CD14-positive monocyte (primary cell): ENCODE data around the gene SECISBP2L. TPM values are rescaled to one million over a fixed set of nuclear protein-coding genes. Genes with fewer than 3 reads are reported as not detected.

Experiments used
- DNase-seq, 3 donors: peaks; one replicate each; pipeline ENCODE4 v3.0.0-alpha.2; 2011 to 2022
- H2AFZ ChIP-seq: 2 replicates; pipeline ENCODE4 v1.6.0; 2012; ENCODE audit warnings: mild to moderate bottlenecking, low read depth, low read length, inconsistent platforms; ENCODE audit not compliant: insufficient read depth, poor library complexity, severe bottlenecking
- H3K27ac ChIP-seq, 2 donors: 1 replicate in 1 of 2; 2 replicates in 1 of 2; pipeline ENCODE4 v1.5.1; 2012 to 2013; ENCODE audit warnings: low read length in 2 of 2, control low read depth in 1 of 2, inconsistent platforms in 1 of 2, low read depth in 1 of 2, mild to moderate bottlenecking in 1 of 2
- H3K27me3 ChIP-seq, 2 donors: one replicate each; pipeline versions ENCODE4 v1.6.0 to v1.6.1; 2011 to 2013; ENCODE audit warnings: low read length in 2 of 2; ENCODE audit not compliant: control insufficient read depth in 2 of 2, insufficient read depth in 2 of 2
- H3K36me3 ChIP-seq, 2 donors: replicated peaks in 1 of 2; 1 replicate in 1 of 2; 2 replicates in 1 of 2; pipeline versions ENCODE4 v1.5.1 to v1.6.1; 2012 to 2013; ENCODE audit warnings: low read length in 2 of 2, control low read depth in 1 of 2, inconsistent platforms in 1 of 2, mild to moderate bottlenecking in 1 of 2; ENCODE audit not compliant: insufficient read depth in 2 of 2, control insufficient read depth in 1 of 2
- H3K4me1 ChIP-seq, 2 donors: 1 replicate in 1 of 2; 2 replicates in 1 of 2; pipeline versions ENCODE4 v1.5.1 to v1.6.1; 2012 to 2013; ENCODE audit warnings: low read length in 2 of 2, control low read depth in 1 of 2, inconsistent platforms in 1 of 2, mild to moderate bottlenecking in 1 of 2, moderate library complexity in 1 of 2; ENCODE audit not compliant: insufficient read depth in 2 of 2, control insufficient read depth in 1 of 2
- H3K4me2 ChIP-seq: replicated peaks from 2 replicates; pipeline ENCODE3; 2012; ENCODE audit warnings: low read length, moderate library complexity, mild to moderate bottlenecking; ENCODE audit not compliant: poor library complexity, severe bottlenecking; ENCODE audit errors: extremely low read depth
- H3K4me3 ChIP-seq, 3 experiments: fragments of 200-600 bp in 1 of 3; sonication (generic) in 1 of 3; replicated peaks in 1 of 3; 1 replicate in 2 of 3; 2 replicates in 1 of 3; pipeline ENCODE4 v1.5.1; 2011 to 2013; ENCODE audit warnings: low read length in 3 of 3, mild to moderate bottlenecking in 3 of 3, control low read depth in 2 of 3, low read depth in 2 of 3, inconsistent platforms in 1 of 3, moderate library complexity in 1 of 3
- H3K79me2 ChIP-seq: 2 replicates; pipeline ENCODE4 v1.6.0; 2012; ENCODE audit warnings: mild to moderate bottlenecking, control low read depth, inconsistent platforms, low read length, moderate library complexity; ENCODE audit not compliant: insufficient read depth
- H3K9ac ChIP-seq: 2 replicates; pipeline ENCODE4 v1.6.0; 2017; ENCODE audit warnings: low read length, mild to moderate bottlenecking; ENCODE audit not compliant: insufficient read depth, poor library complexity, severe bottlenecking
- H3K9me3 ChIP-seq, 2 donors: replicated peaks in 1 of 2; 1 replicate in 1 of 2; 2 replicates in 1 of 2; pipeline versions ENCODE4 v1.5.1 to v1.6.1; 2012 to 2013; ENCODE audit warnings: low read length in 2 of 2, control low read depth in 1 of 2; ENCODE audit not compliant: control insufficient read depth in 1 of 2, insufficient read depth in 1 of 2
- H4K20me1 ChIP-seq: 2 replicates; pipeline ENCODE4 v1.6.0; 2012; ENCODE audit warnings: mild to moderate bottlenecking, low read length, control low read depth, moderate library complexity; ENCODE audit not compliant: insufficient read depth
- H3K27ac Mint-ChIP-seq, 7 donors: one replicate each; pipeline ENCODE4 v1.8.0; 2020; ENCODE audit warnings: mild to moderate bottlenecking in 7 of 7, mixed read lengths in 7 of 7, moderate library complexity in 6 of 7, inconsistent platforms in 2 of 7
- H3K27me3 Mint-ChIP-seq, 3 donors: one replicate each; pipeline ENCODE4 v1.8.0; 2021 to 2022; ENCODE audit warnings: low read depth in 3 of 3, mild to moderate bottlenecking in 3 of 3, mixed read lengths in 3 of 3, moderate library complexity in 3 of 3, inconsistent platforms in 1 of 3
- H3K36me3 Mint-ChIP-seq, 2 donors: one replicate each; pipeline ENCODE4 v1.8.0; 2020; ENCODE audit warnings: mixed read lengths in 2 of 2, inconsistent platforms in 1 of 2, mild to moderate bottlenecking in 1 of 2
- H3K4me1 Mint-ChIP-seq: one replicate; pipeline ENCODE4 v1.8.0; 2020; ENCODE audit warnings: mild to moderate bottlenecking, mixed read lengths
- H3K4me3 Mint-ChIP-seq, 2 donors: one replicate each; pipeline ENCODE4 v1.8.0; 2020; ENCODE audit warnings: mild to moderate bottlenecking in 2 of 2, mixed read lengths in 2 of 2, moderate library complexity in 1 of 2
- H3K9me3 Mint-ChIP-seq, 7 donors: one replicate each; pipeline ENCODE4 v1.8.0; 2020 to 2022; ENCODE audit warnings: mixed read lengths in 7 of 7, mild to moderate bottlenecking in 6 of 7, moderate library complexity in 6 of 7, inconsistent platforms in 2 of 7
- CTCF ChIP-seq: fragments of 200-600 bp; IDR thresholded peaks from one replicate; pipeline ENCODE4 v1.8.0; 2022; ENCODE audit warnings: antibody characterized with exemption, mild to moderate bottlenecking
- WGBS: methylation state at CpG from one replicate; pipeline ENCODE4 v1.1.5; 2013; ENCODE audit warnings: missing lambda C conversion rate; ENCODE audit not compliant: insufficient coverage; 5-methylcytosine and 5-hydroxymethylcytosine counted together
- intact Hi-C, 2 donors: fragments of 100-400 bp; cut with micrococcal nuclease; formaldehyde crosslinking; loops; one replicate each; pipeline versions ENCODE4 v1.15.0 to v1.15.1; 2023
- polyA plus RNA-seq, 3 donors: library from polyadenylated mRNA; depleted of rRNA in 1 of 3; unstranded in 2 of 3; stranded (reverse) in 1 of 3; fragments of 300-500 nt in 2 of 3; fragments of >200 nt in 1 of 3; fragmentation: Illumina TruSeq in 2 of 3; gene quantifications; 1 replicate in 2 of 3; 2 replicates in 1 of 3; pipeline ENCODE4 v1.2.3, GENCODE V29; 2012 to 2021

Gene SECISBP2L
- polyA plus RNA-seq, 3 donors: 5.0 to 19.8 (median 9.5) TPM

- H3K27ac Mint-ChIP-seq: no peak overlapping the region
- no peak overlapping the region for H3K4me3 Mint-ChIP-seq
- TF ChIP-seq CTCF: no peak
- Histone ChIP-seq H2AFZ (no peak overlapping the region), H3K27me3 (no peaks in the 10 kb centered on the region), H3K9me3 (no peaks in the 10 kb centered on the region), H3K79me2 (no peaks in the 10 kb centered on the region), H3K36me3 (peaks cover 32 to 81% of the 10 kb centered on the region in 2 donors), H3K27ac (no peak overlapping the region), H3K4me2 (no peak overlapping the region), H3K4me1 (no peaks in the 10 kb centered on the region), H3K4me3 (no peak overlapping the region), H4K20me1 (no peaks in the 10 kb centered on the region), H3K9ac (no peak overlapping the region)
- no peaks in the 10 kb centered on the region for H3K4me1 Mint-ChIP-seq
- H3K36me3 Mint-ChIP-seq: peaks cover 62 to 77% of the 10 kb centered on the region in 2 donors
- no CpG with 5 or more reads among the region's 1 CpG for WGBS
- no peaks in the 10 kb centered on the region for H3K27me3 Mint-ChIP-seq
- intact Hi-C loops: no loop called here
- no peaks in the 10 kb centered on the region for H3K9me3 Mint-ChIP-seq
- no peak for DNase-seq
Observed at GRCh38 chr15:49024840-49025239, 21.4 kb downstream of the SECISBP2L start.

- intact Hi-C loops: no loop called here
- no peak overlapping the region for H3K4me3 ChIP-seq
- H4K20me1 ChIP-seq: no peaks in the 10 kb centered on the region
- H3K9me3 ChIP-seq: no peaks in the 10 kb centered on the region
- H3K4me2 ChIP-seq: no peak overlapping the region
- no peaks in the 10 kb centered on the region for H3K4me1 ChIP-seq
- Mint-ChIP-seq H3K36me3 (peaks cover 60 to 76% of the 10 kb centered on the region in 2 donors), H3K4me3 (no peak overlapping the region), H3K9me3 (no peaks in the 10 kb centered on the region), H3K4me1 (no peaks in the 10 kb centered on the region), H3K27ac (no peak overlapping the region), H3K27me3 (no peaks in the 10 kb centered on the region)
- peaks cover 30 to 71% of the 10 kb centered on the region in 2 donors for H3K36me3 ChIP-seq
- no peaks in the 10 kb centered on the region for H3K27me3 ChIP-seq
- no peak overlapping the region for H2AFZ ChIP-seq
- WGBS: 100% methylated on average over 2 of the region's 3 CpGs
- no peak for DNase-seq
- H3K9ac ChIP-seq: no peak overlapping the region
- no peak overlapping the region for H3K27ac ChIP-seq
- no peaks in the 10 kb centered on the region for H3K79me2 ChIP-seq
- no peak for TF ChIP-seq CTCF
Observed at GRCh38 chr15:49023354-49023753, 22.9 kb downstream of the SECISBP2L start.
